ENCODE data around the gene TIGD1.

The TIGD1 gene

GRCh38 chr2:232569541-232569940, 19.2 kb upstream of the TIGD1 start:
- Histone ChIP-seq H3K4me3 (ENCODE audit: low read depth, low read length) (no peak overlapping the region), H3K27ac (ENCODE audit: low read depth, low read length) (no peak overlapping the region), H3K27me3 (ENCODE audit: control insufficient read depth, insufficient read depth, low read length) (no peaks in the 10 kb centered on the region), H3K9me3 (ENCODE audit: control insufficient read depth, insufficient read depth, low read depth, low read length) (no peaks in the 10 kb centered on the region), H3K4me1 (ENCODE audit: control insufficient read depth, insufficient read depth, low read length) (no peaks in the 10 kb centered on the region), H3K36me3 (ENCODE audit: control insufficient read depth, insufficient read depth, low read length) (peaks cover 93% of the 10 kb centered on the region), H3K9ac (ENCODE audit: low read length) (no peak overlapping the region)

- Histone ChIP-seq H3K4me3 (ENCODE audit: low read depth, low read length) (no peak overlapping the region), H3K9ac (ENCODE audit: low read length) (no peak overlapping the region), H3K27ac (ENCODE audit: low read depth, low read length) (no peak overlapping the region), H3K27me3 (ENCODE audit: control insufficient read depth, insufficient read depth, low read length) (no peaks in the 10 kb centered on the region), H3K9me3 (ENCODE audit: control insufficient read depth, insufficient read depth, low read depth, low read length) (no peaks in the 10 kb centered on the region), H3K36me3 (ENCODE audit: control insufficient read depth, insufficient read depth, low read length) (peaks cover 91% of the 10 kb centered on the region), H3K4me1 (ENCODE audit: control insufficient read depth, insufficient read depth, low read length) (no peaks in the 10 kb centered on the region)
These were observed 17.8 kb upstream of the TIGD1 start for GRCh38 chr2:232568161-232568560.

- Histone ChIP-seq H3K4me3 (ENCODE audit: low read depth, low read length) (no peak overlapping the region), H3K27me3 (ENCODE audit: control insufficient read depth, insufficient read depth, low read length) (no peaks in the 10 kb centered on the region), H3K36me3 (ENCODE audit: control insufficient read depth, insufficient read depth, low read length) (peaks cover 91% of the 10 kb centered on the region), H3K9ac (ENCODE audit: low read length) (no peak overlapping the region), H3K4me1 (ENCODE audit: control insufficient read depth, insufficient read depth, low read length) (no peaks in the 10 kb centered on the region), H3K9me3 (ENCODE audit: control insufficient read depth, insufficient read depth, low read depth, low read length) (no peaks in the 10 kb centered on the region), H3K27ac (ENCODE audit: low read depth, low read length) (no peak overlapping the region)
These were observed 17.4 kb upstream of the TIGD1 start for GRCh38 chr2:232567721-232568120.

GRCh38 chr2:232563580-232563979, 13.2 kb upstream of the TIGD1 start:
- no peaks in the 10 kb centered on the region for H3K9me3 ChIP-seq (ENCODE audit: control insufficient read depth, insufficient read depth, low read depth, low read length)
- H3K9ac ChIP-seq (ENCODE audit: low read length) = no peak overlapping the region
- H3K36me3 ChIP-seq (ENCODE audit: control insufficient read depth, insufficient read depth, low read length) = peaks cover 76% of the 10 kb centered on the region
- no peaks in the 10 kb centered on the region for H3K4me1 ChIP-seq (ENCODE audit: control insufficient read depth, insufficient read depth, low read length)
- no peak overlapping the region for H3K4me3 ChIP-seq (ENCODE audit: low read depth, low read length)
- no peak overlapping the region for H3K27ac ChIP-seq (ENCODE audit: low read depth, low read length)
- H3K27me3 ChIP-seq (ENCODE audit: control insufficient read depth, insufficient read depth, low read length) = no peaks in the 10 kb centered on the region

- Histone ChIP-seq H3K36me3 (ENCODE audit: control insufficient read depth, insufficient read depth, low read length) (peaks cover 76% of the 10 kb centered on the region), H3K27ac (ENCODE audit: low read depth, low read length) (no peak overlapping the region), H3K9me3 (ENCODE audit: control insufficient read depth, insufficient read depth, low read depth, low read length) (no peaks in the 10 kb centered on the region), H3K9ac (ENCODE audit: low read length) (no peak overlapping the region), H3K4me1 (ENCODE audit: control insufficient read depth, insufficient read depth, low read length) (no peaks in the 10 kb centered on the region), H3K27me3 (ENCODE audit: control insufficient read depth, insufficient read depth, low read length) (no peaks in the 10 kb centered on the region), H3K4me3 (ENCODE audit: low read depth, low read length) (no peak overlapping the region)
These were observed 12.3 kb upstream of the TIGD1 start for GRCh38 chr2:232562515-232563151.

GRCh38 chr2:232556426-232556825, 6.1 kb upstream of the TIGD1 start:
- Histone ChIP-seq H3K4me3 (ENCODE audit: low read depth, low read length) (no peak overlapping the region), H3K9me3 (ENCODE audit: control insufficient read depth, insufficient read depth, low read depth, low read length) (no peaks in the 10 kb centered on the region), H3K27me3 (ENCODE audit: control insufficient read depth, insufficient read depth, low read length) (no peaks in the 10 kb centered on the region), H3K36me3 (ENCODE audit: control insufficient read depth, insufficient read depth, low read length) (peaks cover 62% of the 10 kb centered on the region), H3K9ac (ENCODE audit: low read length) (no peak overlapping the region), H3K4me1 (ENCODE audit: control insufficient read depth, insufficient read depth, low read length) (peaks cover 3% of the 10 kb centered on the region), H3K27ac (ENCODE audit: low read depth, low read length) (no peak overlapping the region)

- H3K27ac ChIP-seq (ENCODE audit: low read depth, low read length) = no peak overlapping the region
- peak overlapping the region; percentile 81 for H3K4me3 ChIP-seq (ENCODE audit: low read depth, low read length)
- H3K9ac ChIP-seq (ENCODE audit: low read length) = peak overlapping the region; percentile 93
- H3K9me3 ChIP-seq (ENCODE audit: control insufficient read depth, insufficient read depth, low read depth, low read length) = peaks cover 8% of the 10 kb centered on the region; the same call in 1 of the 2 replicates
- H3K27me3 ChIP-seq (ENCODE audit: control insufficient read depth, insufficient read depth, low read length) = no peaks in the 10 kb centered on the region
- H3K4me1 ChIP-seq (ENCODE audit: control insufficient read depth, insufficient read depth, low read length) = peaks cover 4% of the 10 kb centered on the region
- peaks cover 35% of the 10 kb centered on the region for H3K36me3 ChIP-seq (ENCODE audit: control insufficient read depth, insufficient read depth, low read length)
These were observed 1.4 kb upstream of the TIGD1 start for GRCh38 chr2:232551776-232552175.

- Histone ChIP-seq H3K9ac (ENCODE audit: low read length) (peak overlapping the region; percentile 93), H3K27ac (ENCODE audit: low read depth, low read length) (no peak overlapping the region), H3K4me1 (ENCODE audit: control insufficient read depth, insufficient read depth, low read length) (peaks cover 4% of the 10 kb centered on the region), H3K4me3 (ENCODE audit: low read depth, low read length) (peak overlapping the region; percentile 81), H3K9me3 (ENCODE audit: control insufficient read depth, insufficient read depth, low read depth, low read length) (peaks cover 8% of the 10 kb centered on the region; the same call in 1 of the 2 replicates), H3K27me3 (ENCODE audit: control insufficient read depth, insufficient read depth, low read length) (no peaks in the 10 kb centered on the region), H3K36me3 (ENCODE audit: control insufficient read depth, insufficient read depth, low read length) (peaks cover 33% of the 10 kb centered on the region)
These were observed 887 bp upstream of the TIGD1 start for GRCh38 chr2:232551250-232551638.

GRCh38 chr2:232549655-232550353, 553 bp downstream of the TIGD1 start:
- peak overlapping the region; percentile 81 for H3K4me3 ChIP-seq (ENCODE audit: low read depth, low read length)
- peaks cover 27% of the 10 kb centered on the region for H3K36me3 ChIP-seq (ENCODE audit: control insufficient read depth, insufficient read depth, low read length)
- H3K4me1 ChIP-seq (ENCODE audit: control insufficient read depth, insufficient read depth, low read length) = peaks cover 4% of the 10 kb centered on the region
- peak overlapping the region; percentile 93 for H3K9ac ChIP-seq (ENCODE audit: low read length)
- H3K9me3 ChIP-seq (ENCODE audit: control insufficient read depth, insufficient read depth, low read depth, low read length) = peaks cover 8% of the 10 kb centered on the region; the same call in 1 of the 2 replicates
- H3K27me3 ChIP-seq (ENCODE audit: control insufficient read depth, insufficient read depth, low read length) = no peaks in the 10 kb centered on the region
- H3K27ac ChIP-seq (ENCODE audit: low read depth, low read length) = peak overlapping the region; percentile 93

GRCh38 chr2:232547991-232548390, 2.4 kb downstream of the TIGD1 start:
- H3K4me3 ChIP-seq (ENCODE audit: low read depth, low read length) = no peak overlapping the region
- peaks cover 21% of the 10 kb centered on the region for H3K36me3 ChIP-seq (ENCODE audit: control insufficient read depth, insufficient read depth, low read length)
- no peaks in the 10 kb centered on the region for H3K27me3 ChIP-seq (ENCODE audit: control insufficient read depth, insufficient read depth, low read length)
- H3K9ac ChIP-seq (ENCODE audit: low read length) = no peak overlapping the region
- H3K27ac ChIP-seq (ENCODE audit: low read depth, low read length) = no peak overlapping the region
- peaks cover 4% of the 10 kb centered on the region for H3K4me1 ChIP-seq (ENCODE audit: control insufficient read depth, insufficient read depth, low read length)
- H3K9me3 ChIP-seq (ENCODE audit: control insufficient read depth, insufficient read depth, low read depth, low read length) = peaks cover 8% of the 10 kb centered on the region; the same call in 1 of the 2 replicates

- Histone ChIP-seq H3K36me3 (ENCODE audit: control insufficient read depth, insufficient read depth, low read length) (peaks cover 13% of the 10 kb centered on the region), H3K4me3 (ENCODE audit: low read depth, low read length) (no peak overlapping the region), H3K27me3 (ENCODE audit: control insufficient read depth, insufficient read depth, low read length) (no peaks in the 10 kb centered on the region)
These were observed 4.6 kb downstream of the TIGD1 start for GRCh38 chr2:232545511-232546375.

More at GRCh38 chr2:232545511-232546375, 4.6 kb downstream of the TIGD1 start:
- H3K4me1 ChIP-seq (ENCODE audit: control insufficient read depth, insufficient read depth, low read length) = no peaks in the 10 kb centered on the region
- H3K9me3 ChIP-seq (ENCODE audit: control insufficient read depth, insufficient read depth, low read depth, low read length) = peaks cover 8% of the 10 kb centered on the region; the same call in 1 of the 2 replicates
- H3K27ac ChIP-seq (ENCODE audit: low read depth, low read length) = no peak overlapping the region
- H3K9ac ChIP-seq (ENCODE audit: low read length) = no peak overlapping the region

Data from HUES6 (cell line).